ENCODE data around the gene RNF17.

GRCh38 chr13:24929196-24929595 lies 165.2 kb downstream of the RNF17 start:
- TF ChIP-seq POLR2A (IDR thresholded peaks at IDR 0.05) (no peak), CTCF (IDR thresholded peaks at IDR 0.05 in 4 of 5, conservative IDR thresholded peaks at IDR 0.05 in 1 of 5) (no peak)

Data from gastrocnemius medialis (tissue), 4 donors.